Naive B cell (primary cell): ENCODE results near the gene HDAC8. TPM values are rescaled to one million over a fixed set of nuclear protein-coding genes. Genes with fewer than 3 reads are reported as not detected.
"Not testable (repeated sequence)": the region's sequence is repeated elsewhere in the genome, so short reads cannot be mapped to it uniquely, and the experiment has no call there.

ENCODE experiments used
- ATAC-seq, 2 donors: fragments of 150-1000 bp; cut with Tn5 transposase; 2 replicates each; pipeline ENCODE4 v1.10.0; 2021; ENCODE audit warnings: low read depth in 2 of 2, mild to moderate bottlenecking in 2 of 2, moderate library complexity in 2 of 2
- DNase-seq: peaks from one replicate; pipeline ENCODE4 v3.0.0; 2022
- H3K27ac Mint-ChIP-seq, 6 donors: one replicate each; pipeline ENCODE4 v1.8.0; 2020 to 2022; ENCODE audit warnings: mild to moderate bottlenecking in 6 of 6, mixed read lengths in 6 of 6, moderate library complexity in 5 of 6, inconsistent platforms in 2 of 6
- H3K27me3 Mint-ChIP-seq, 3 donors: one replicate each; pipeline ENCODE4 v1.8.0; 2021 to 2022; ENCODE audit warnings: mixed read lengths in 3 of 3, mild to moderate bottlenecking in 1 of 3
- H3K36me3 Mint-ChIP-seq, 2 donors: one replicate each; pipeline ENCODE4 v1.8.0; 2020 to 2022; ENCODE audit warnings: mixed read lengths in 2 of 2, inconsistent platforms in 1 of 2, mild to moderate bottlenecking in 1 of 2
- H3K4me1 Mint-ChIP-seq, 3 donors: one replicate each; pipeline ENCODE4 v1.8.0; 2020 to 2022; ENCODE audit warnings: mixed read lengths in 3 of 3, inconsistent platforms in 1 of 3, mild to moderate bottlenecking in 1 of 3, moderate library complexity in 1 of 3
- H3K4me3 Mint-ChIP-seq, 8 donors: one replicate each; pipeline ENCODE4 v1.8.0; 2020 to 2022; ENCODE audit warnings: mild to moderate bottlenecking in 8 of 8, mixed read lengths in 8 of 8, moderate library complexity in 8 of 8, inconsistent platforms in 2 of 8
- H3K9me3 Mint-ChIP-seq, 7 donors: one replicate each; pipeline ENCODE4 v1.8.0; 2020 to 2022; ENCODE audit warnings: mixed read lengths in 7 of 7, mild to moderate bottlenecking in 5 of 7, inconsistent platforms in 2 of 7, moderate library complexity in 1 of 7
- polyA plus RNA-seq, 6 donors: library from polyadenylated mRNA; unstranded; fragments of 300-500 nt; fragmentation: Illumina TruSeq; gene quantifications; one replicate each; pipeline ENCODE4 v1.2.3, GENCODE V29; 2021; ENCODE audit warnings: low read depth in 6 of 6

HDAC8 gene
- polyA plus RNA-seq, 6 donors from 2014 or later, result 15.9 to 32.6 (median 18.7) TPM

GRCh38 chrX:72568406-72569092 lies 4.1 kb downstream of the HDAC8 start:
- Mint-ChIP-seq H3K36me3 (no peaks in the 10 kb centered on the region), H3K27me3 (no peaks in the 10 kb centered on the region), H3K9me3 (no peaks in the 10 kb centered on the region), H3K27ac (no peak overlapping the region), H3K4me3 (no peak overlapping the region), H3K4me1 (peaks cover 0 to 14% (median 5%) of the 10 kb centered on the region in 3 donors)
- no peak for ATAC-seq
- no peak for DNase-seq

- no peak overlapping the region for H3K4me3 Mint-ChIP-seq
- no peaks in the 10 kb centered on the region for H3K9me3 Mint-ChIP-seq
- peaks cover 0 to 4% (median 0%) of the 10 kb centered on the region in 3 donors for H3K4me1 Mint-ChIP-seq
- DNase-seq (no peak), ATAC-seq (no peak)
- no peaks in the 10 kb centered on the region for H3K27me3 Mint-ChIP-seq
- peaks cover 0 to 7% of the 10 kb centered on the region in 2 donors for H3K36me3 Mint-ChIP-seq
- no peak overlapping the region for H3K27ac Mint-ChIP-seq
These were observed 6.2 kb downstream of the HDAC8 start for GRCh38 chrX:72566448-72566847.

GRCh38 chrX:72559655-72560054 lies 13.0 kb downstream of the HDAC8 start:
- peaks cover 8 to 18% (median 11%) of the 10 kb centered on the region in 3 donors for H3K4me1 Mint-ChIP-seq
- ATAC-seq, H3K27ac Mint-ChIP-seq, H3K36me3 Mint-ChIP-seq, H3K27me3 Mint-ChIP-seq, H3K4me3 Mint-ChIP-seq, H3K9me3 Mint-ChIP-seq, DNase-seq: not testable (repeated sequence)

GRCh38 chrX:72554448-72555140 lies 18.0 kb downstream of the HDAC8 start:
- Mint-ChIP-seq H3K4me3 (no peak overlapping the region), H3K4me1 (peaks cover 8 to 18% (median 11%) of the 10 kb centered on the region in 3 donors), H3K27me3 (no peaks in the 10 kb centered on the region), H3K9me3 (peaks cover 0 to 4% (median 0%) of the 10 kb centered on the region in 7 donors), H3K27ac (no peak overlapping the region), H3K36me3 (no peaks in the 10 kb centered on the region)
- DNase-seq, result no peak
- no peak for ATAC-seq

GRCh38 chrX:72552443-72552842 lies 20.2 kb downstream of the HDAC8 start:
- H3K36me3 Mint-ChIP-seq, H3K9me3 Mint-ChIP-seq, H3K27ac Mint-ChIP-seq, DNase-seq, ATAC-seq, H3K4me3 Mint-ChIP-seq, H3K27me3 Mint-ChIP-seq: not testable (repeated sequence)
- peaks cover 2 to 12% (median 4%) of the 10 kb centered on the region in 3 donors for H3K4me1 Mint-ChIP-seq

- Mint-ChIP-seq H3K9me3 (peaks cover 0 to 2% (median 0%) of the 10 kb centered on the region in 7 donors), H3K4me1 (peaks cover 0 to 19% (median 4%) of the 10 kb centered on the region in 3 donors), H3K27ac (peak overlapping the region in 2 of 6 donors; percentile 17 to 27), H3K27me3 (no peaks in the 10 kb centered on the region), H3K4me3 (no peak overlapping the region), H3K36me3 (no peaks in the 10 kb centered on the region)
- ATAC-seq (no peak), DNase-seq (no peak)
These were observed 26.7 kb downstream of the HDAC8 start for GRCh38 chrX:72545990-72546389.

- DNase-seq, result no peak
- H3K27ac Mint-ChIP-seq, result no peak overlapping the region
- H3K4me3 Mint-ChIP-seq, result no peak overlapping the region
- H3K36me3 Mint-ChIP-seq, result no peaks in the 10 kb centered on the region
- H3K27me3 Mint-ChIP-seq, result no peaks in the 10 kb centered on the region
- H3K4me1 Mint-ChIP-seq, result peaks cover 0 to 17% (median 0%) of the 10 kb centered on the region in 3 donors
- no peak for ATAC-seq
- H3K9me3 Mint-ChIP-seq, result no peaks in the 10 kb centered on the region
These were observed 32.3 kb downstream of the HDAC8 start for GRCh38 chrX:72540318-72540717.

- Mint-ChIP-seq H3K4me3 (no peak overlapping the region), H3K36me3 (no peaks in the 10 kb centered on the region), H3K4me1 (peaks cover 0 to 17% (median 0%) of the 10 kb centered on the region in 3 donors), H3K27me3 (no peaks in the 10 kb centered on the region), H3K27ac (no peak overlapping the region), H3K9me3 (no peaks in the 10 kb centered on the region)
- no peak for ATAC-seq
- no peak for DNase-seq
These were observed 32.8 kb downstream of the HDAC8 start for GRCh38 chrX:72539822-72540221.

GRCh38 chrX:72536542-72536941 lies 36.1 kb downstream of the HDAC8 start:
- Mint-ChIP-seq H3K9me3 (no peaks in the 10 kb centered on the region), H3K4me1 (peaks cover 0 to 11% (median 0%) of the 10 kb centered on the region in 3 donors), H3K27ac (no peak overlapping the region), H3K4me3 (no peak overlapping the region), H3K27me3 (no peaks in the 10 kb centered on the region), H3K36me3 (no peaks in the 10 kb centered on the region)
- no peak for ATAC-seq
- no peak for DNase-seq

- ATAC-seq (no peak), DNase-seq (no peak)
- Mint-ChIP-seq H3K4me3 (no peak overlapping the region), H3K9me3 (peaks cover 0 to 6% (median 0%) of the 10 kb centered on the region in 7 donors), H3K36me3 (no peaks in the 10 kb centered on the region), H3K27me3 (no peaks in the 10 kb centered on the region), H3K27ac (no peak overlapping the region), H3K4me1 (peaks cover 0 to 11% (median 0%) of the 10 kb centered on the region in 3 donors)
These were observed 40.3 kb downstream of the HDAC8 start for GRCh38 chrX:72532366-72532765.

GRCh38 chrX:72526534-72527508 lies 45.8 kb downstream of the HDAC8 start:
- H3K36me3 Mint-ChIP-seq, result no peaks in the 10 kb centered on the region
- peaks cover 0 to 7% (median 0%) of the 10 kb centered on the region in 7 donors for H3K9me3 Mint-ChIP-seq
- H3K27me3 Mint-ChIP-seq, result no peaks in the 10 kb centered on the region
- peaks cover 14 to 37% (median 14%) of the 10 kb centered on the region in 3 donors for H3K4me1 Mint-ChIP-seq
- DNase-seq (no peak), ATAC-seq (no peak)
- peak overlapping the region in 5 of 6 donors; percentile 16 to 94 (median 62) for H3K27ac Mint-ChIP-seq
- peak overlapping the region in 4 of 8 donors; percentile 1 to 65 (median 52) for H3K4me3 Mint-ChIP-seq

- Mint-ChIP-seq H3K27me3 (no peaks in the 10 kb centered on the region), H3K27ac (peak overlapping the region in 1 of 6 donors; percentile 51), H3K4me3 (no peak overlapping the region), H3K9me3 (peaks cover 0 to 17% (median 3%) of the 10 kb centered on the region in 7 donors), H3K4me1 (peaks cover 6 to 19% (median 6%) of the 10 kb centered on the region in 3 donors), H3K36me3 (peaks cover 0 to 7% of the 10 kb centered on the region in 2 donors)
- ATAC-seq (peak; percentile 35 to 67), DNase-seq (no peak)
These were observed 73.9 kb downstream of the HDAC8 start for GRCh38 chrX:72498782-72499181.

GRCh38 chrX:72495046-72495445 lies 77.6 kb downstream of the HDAC8 start:
- ATAC-seq, result no peak
- DNase-seq, result no peak
- no peaks in the 10 kb centered on the region for H3K27me3 Mint-ChIP-seq
- H3K9me3 Mint-ChIP-seq, result peaks cover 0 to 8% (median 0%) of the 10 kb centered on the region in 7 donors
- H3K4me3 Mint-ChIP-seq, result no peak overlapping the region
- H3K27ac Mint-ChIP-seq, result no peak overlapping the region
- peaks cover 14 to 27% (median 20%) of the 10 kb centered on the region in 3 donors for H3K4me1 Mint-ChIP-seq
- peaks cover 0 to 14% of the 10 kb centered on the region in 2 donors for H3K36me3 Mint-ChIP-seq
